ENCODE measurements around the gene ZNF692. TPM values are rescaled to one million over a fixed set of nuclear protein-coding genes. Genes with fewer than 3 reads are reported as not detected.

Gene ZNF692
- total RNA-seq, 1 experiment from 2014 or later, result 59.1 TPM

DNA sequence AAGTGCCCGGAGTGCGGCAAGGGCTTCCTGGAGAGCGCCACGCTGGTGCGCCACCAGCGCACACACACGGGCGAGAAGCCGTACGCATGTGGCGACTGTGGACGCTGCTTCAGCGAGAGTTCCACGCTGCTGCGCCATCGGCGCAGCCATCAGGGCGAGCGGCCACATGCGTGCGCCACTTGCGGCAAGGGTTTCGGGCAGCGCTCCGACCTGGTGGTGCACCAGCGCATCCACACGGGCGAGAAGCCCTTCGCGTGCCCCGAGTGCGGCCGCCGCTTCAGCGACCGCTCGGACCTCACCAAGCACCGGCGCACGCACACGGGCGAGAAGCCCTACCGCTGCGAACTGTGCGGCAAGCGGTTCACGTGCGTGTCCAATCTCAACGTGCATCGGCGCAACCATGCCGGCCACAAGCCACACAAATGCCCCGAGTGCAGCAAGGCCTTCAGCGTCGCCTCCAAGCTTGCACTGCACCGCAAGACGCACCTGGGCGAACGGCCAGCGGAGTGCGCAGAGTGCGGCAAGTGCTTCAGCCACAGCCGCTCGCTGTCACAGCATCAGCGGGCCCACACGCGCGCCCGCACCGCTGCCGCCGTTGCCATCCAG lies 10.8 kb downstream of the ZNF692 start:
- no peaks in the 10 kb centered on the region for H3K27me3 Mint-ChIP-seq (ENCODE audit: low read depth)
- DNase-seq (ENCODE audit: low spot score), result no peak
- no peak overlapping the region for H3K27ac Mint-ChIP-seq
- no peak overlapping the region for H3K4me3 Mint-ChIP-seq
- ATAC-seq, result no peak; the same call in 1 of the 2 replicates
- no peaks in the 10 kb centered on the region for H3K4me1 Mint-ChIP-seq
- H3K36me3 Mint-ChIP-seq, result peaks cover 25% of the 10 kb centered on the region
- CTCF ChIA-PET, result interaction anchor here (0.6 to 2.4 kb wide), 2 partner anchors 10 to 36 kb away, joined by 3 to 9 read pairs; partner anchors contain the start of gene ZNF692
- TF ChIP-seq, protein P1, sequence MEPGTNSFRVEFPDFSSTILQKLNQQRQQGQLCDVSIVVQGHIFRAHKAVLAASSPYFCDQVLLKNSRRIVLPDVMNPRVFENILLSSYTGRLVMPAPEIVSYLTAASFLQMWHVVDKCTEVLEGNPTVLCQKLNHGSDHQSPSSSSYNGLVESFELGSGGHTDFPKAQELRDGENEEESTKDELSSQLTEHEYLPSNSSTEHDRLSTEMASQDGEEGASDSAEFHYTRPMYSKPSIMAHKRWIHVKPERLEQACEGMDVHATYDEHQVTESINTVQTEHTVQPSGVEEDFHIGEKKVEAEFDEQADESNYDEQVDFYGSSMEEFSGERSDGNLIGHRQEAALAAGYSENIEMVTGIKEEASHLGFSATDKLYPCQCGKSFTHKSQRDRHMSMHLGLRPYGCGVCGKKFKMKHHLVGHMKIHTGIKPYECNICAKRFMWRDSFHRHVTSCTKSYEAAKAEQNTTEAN (CRISPR knock-in tag; IDR thresholded peaks at IDR 0.05), result no peak
- TF ChIP-seq KAT7 (CRISPR knock-in tag; IDR thresholded peaks at IDR 0.05; ENCODE audit: borderline replicate concordance) (no peak), ZNF396 (CRISPR knock-in tag; IDR thresholded peaks at IDR 0.05; ENCODE audit: borderline replicate concordance) (no peak), SMAD4 (CRISPR knock-in tag; IDR thresholded peaks at IDR 0.05) (no peak), MYBL2 (CRISPR knock-in tag; IDR thresholded peaks at IDR 0.05) (no peak), GTF2I (CRISPR knock-in tag; conservative IDR thresholded peaks at IDR 0.05) (no peak), GRHL2 (CRISPR knock-in tag; IDR thresholded peaks at IDR 0.05; ENCODE audit: insufficient replicate concordance, severe bottlenecking) (no peak), ZNF232 (CRISPR knock-in tag; IDR thresholded peaks at IDR 0.05) (no peak)
- TF ChIP-seq, protein P2, sequence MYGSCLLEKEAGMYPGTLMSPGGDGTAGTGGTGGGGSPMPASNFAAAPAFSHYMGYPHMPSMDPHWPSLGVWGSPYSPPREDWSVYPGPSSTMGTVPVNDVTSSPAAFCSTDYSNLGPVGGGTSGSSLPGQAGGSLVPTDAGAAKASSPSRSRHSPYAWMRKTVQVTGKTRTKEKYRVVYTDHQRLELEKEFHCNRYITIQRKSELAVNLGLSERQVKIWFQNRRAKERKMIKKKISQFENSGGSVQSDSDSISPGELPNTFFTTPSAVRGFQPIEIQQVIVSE (CRISPR knock-in tag; IDR thresholded peaks at IDR 0.05; ENCODE audit: borderline replicate concordance), result no peak
- TF ChIP-seq, protein P3, sequence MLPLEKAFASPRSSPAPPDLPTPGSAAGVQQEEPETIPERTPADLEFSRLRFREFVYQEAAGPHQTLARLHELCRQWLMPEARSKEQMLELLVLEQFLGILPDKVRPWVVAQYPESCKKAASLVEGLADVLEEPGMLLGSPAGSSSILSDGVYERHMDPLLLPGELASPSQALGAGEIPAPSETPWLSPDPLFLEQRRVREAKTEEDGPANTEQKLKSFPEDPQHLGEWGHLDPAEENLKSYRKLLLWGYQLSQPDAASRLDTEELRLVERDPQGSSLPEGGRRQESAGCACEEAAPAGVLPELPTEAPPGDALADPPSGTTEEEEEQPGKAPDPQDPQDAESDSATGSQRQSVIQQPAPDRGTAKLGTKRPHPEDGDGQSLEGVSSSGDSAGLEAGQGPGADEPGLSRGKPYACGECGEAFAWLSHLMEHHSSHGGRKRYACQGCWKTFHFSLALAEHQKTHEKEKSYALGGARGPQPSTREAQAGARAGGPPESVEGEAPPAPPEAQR (CRISPR knock-in tag; IDR thresholded peaks at IDR 0.05), result no peak
- TF ChIP-seq, protein P4, sequence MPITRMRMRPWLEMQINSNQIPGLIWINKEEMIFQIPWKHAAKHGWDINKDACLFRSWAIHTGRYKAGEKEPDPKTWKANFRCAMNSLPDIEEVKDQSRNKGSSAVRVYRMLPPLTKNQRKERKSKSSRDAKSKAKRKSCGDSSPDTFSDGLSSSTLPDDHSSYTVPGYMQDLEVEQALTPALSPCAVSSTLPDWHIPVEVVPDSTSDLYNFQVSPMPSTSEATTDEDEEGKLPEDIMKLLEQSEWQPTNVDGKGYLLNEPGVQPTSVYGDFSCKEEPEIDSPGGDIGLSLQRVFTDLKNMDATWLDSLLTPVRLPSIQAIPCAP (CRISPR knock-in tag; IDR thresholded peaks at IDR 0.05), result no peak
- POLR2A ChIA-PET, result no interaction called here
- H3K9me3 Mint-ChIP-seq, result no peaks in the 10 kb centered on the region

DNA sequence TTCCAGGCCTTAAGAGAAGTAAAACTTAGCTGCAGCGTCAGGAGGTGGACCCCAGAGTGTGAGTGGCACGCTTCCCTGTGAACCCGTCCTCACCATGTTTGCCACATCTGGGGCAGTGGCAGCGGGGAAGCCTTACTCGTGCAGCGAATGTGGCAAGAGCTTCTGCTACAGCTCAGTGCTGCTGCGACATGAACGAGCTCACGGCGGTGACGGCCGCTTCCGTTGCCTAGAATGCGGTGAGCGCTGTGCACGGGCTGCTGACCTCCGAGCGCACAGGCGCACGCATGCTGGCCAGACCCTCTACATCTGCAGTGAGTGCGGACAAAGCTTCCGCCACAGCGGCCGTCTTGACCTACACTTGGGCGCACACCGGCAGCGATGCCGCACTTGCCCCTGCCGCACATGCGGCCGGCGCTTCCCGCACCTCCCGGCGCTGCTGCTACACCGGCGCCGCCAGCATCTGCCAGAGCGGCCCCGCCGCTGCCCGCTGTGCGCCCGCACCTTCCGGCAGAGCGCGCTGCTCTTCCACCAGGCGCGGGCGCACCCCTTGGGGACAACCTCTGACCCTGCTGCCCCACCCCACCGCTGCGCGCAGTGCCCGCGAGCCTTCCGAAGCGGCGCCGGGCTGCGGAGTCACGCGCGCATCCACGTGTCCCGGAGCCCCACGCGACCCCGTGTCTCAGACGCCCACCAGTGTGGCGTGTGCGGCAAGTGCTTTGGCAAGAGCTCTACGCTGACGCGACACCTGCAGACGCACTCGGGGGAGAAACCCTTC lies 11.5 kb downstream of the ZNF692 start:
- no peak for DNase-seq (ENCODE audit: low spot score)
- ChIA-PET POLR2A (interaction anchor here (1.0 kb wide), 1 partner anchor 11 kb away, joined by 3 read pairs; no protein-coding TSS in a partner anchor), CTCF (interaction anchor here (0.6 to 2.4 kb wide), 2 partner anchors 11 to 36 kb away, joined by 3 to 9 read pairs; partner anchors contain the start of gene ZNF692)
- Mint-ChIP-seq H3K36me3 (peaks cover 25% of the 10 kb centered on the region), H3K27me3 (ENCODE audit: low read depth) (no peaks in the 10 kb centered on the region), H3K4me1 (no peaks in the 10 kb centered on the region), H3K27ac (no peak overlapping the region), H3K4me3 (no peak overlapping the region), H3K9me3 (no peaks in the 10 kb centered on the region)
- ATAC-seq, result no peak
- TF ChIP-seq, protein P5, sequence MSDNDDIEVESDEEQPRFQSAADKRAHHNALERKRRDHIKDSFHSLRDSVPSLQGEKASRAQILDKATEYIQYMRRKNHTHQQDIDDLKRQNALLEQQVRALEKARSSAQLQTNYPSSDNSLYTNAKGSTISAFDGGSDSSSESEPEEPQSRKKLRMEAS (CRISPR knock-in tag; IDR thresholded peaks at IDR 0.05), result no peak
- no peak for TF ChIP-seq ZNF121 (CRISPR knock-in tag; IDR thresholded peaks at IDR 0.05)
- TF ChIP-seq, protein P6, sequence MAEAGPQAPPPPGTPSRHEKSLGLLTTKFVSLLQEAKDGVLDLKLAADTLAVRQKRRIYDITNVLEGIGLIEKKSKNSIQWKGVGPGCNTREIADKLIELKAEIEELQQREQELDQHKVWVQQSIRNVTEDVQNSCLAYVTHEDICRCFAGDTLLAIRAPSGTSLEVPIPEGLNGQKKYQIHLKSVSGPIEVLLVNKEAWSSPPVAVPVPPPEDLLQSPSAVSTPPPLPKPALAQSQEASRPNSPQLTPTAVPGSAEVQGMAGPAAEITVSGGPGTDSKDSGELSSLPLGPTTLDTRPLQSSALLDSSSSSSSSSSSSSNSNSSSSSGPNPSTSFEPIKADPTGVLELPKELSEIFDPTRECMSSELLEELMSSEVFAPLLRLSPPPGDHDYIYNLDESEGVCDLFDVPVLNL (CRISPR knock-in tag; IDR thresholded peaks at IDR 0.05; ENCODE audit: borderline replicate concordance, low read depth), result no peak
- TF ChIP-seq NFATC4 (CRISPR knock-in tag; IDR thresholded peaks at IDR 0.05), result no peak
- TF ChIP-seq, protein P7, sequence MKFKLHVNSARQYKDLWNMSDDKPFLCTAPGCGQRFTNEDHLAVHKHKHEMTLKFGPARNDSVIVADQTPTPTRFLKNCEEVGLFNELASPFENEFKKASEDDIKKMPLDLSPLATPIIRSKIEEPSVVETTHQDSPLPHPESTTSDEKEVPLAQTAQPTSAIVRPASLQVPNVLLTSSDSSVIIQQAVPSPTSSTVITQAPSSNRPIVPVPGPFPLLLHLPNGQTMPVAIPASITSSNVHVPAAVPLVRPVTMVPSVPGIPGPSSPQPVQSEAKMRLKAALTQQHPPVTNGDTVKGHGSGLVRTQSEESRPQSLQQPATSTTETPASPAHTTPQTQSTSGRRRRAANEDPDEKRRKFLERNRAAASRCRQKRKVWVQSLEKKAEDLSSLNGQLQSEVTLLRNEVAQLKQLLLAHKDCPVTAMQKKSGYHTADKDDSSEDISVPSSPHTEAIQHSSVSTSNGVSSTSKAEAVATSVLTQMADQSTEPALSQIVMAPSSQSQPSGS (CRISPR knock-in tag; IDR thresholded peaks at IDR 0.05; ENCODE audit: borderline replicate concordance, low read depth), result no peak
- no peak for TF ChIP-seq JAZF1 (CRISPR knock-in tag; IDR thresholded peaks at IDR 0.05)
- TF ChIP-seq FOXK1 (CRISPR knock-in tag; IDR thresholded peaks at IDR 0.05), result no peak
- TF ChIP-seq EMX1 (CRISPR knock-in tag; IDR thresholded peaks at IDR 0.05), result no peak
- TF ChIP-seq, protein P8, sequence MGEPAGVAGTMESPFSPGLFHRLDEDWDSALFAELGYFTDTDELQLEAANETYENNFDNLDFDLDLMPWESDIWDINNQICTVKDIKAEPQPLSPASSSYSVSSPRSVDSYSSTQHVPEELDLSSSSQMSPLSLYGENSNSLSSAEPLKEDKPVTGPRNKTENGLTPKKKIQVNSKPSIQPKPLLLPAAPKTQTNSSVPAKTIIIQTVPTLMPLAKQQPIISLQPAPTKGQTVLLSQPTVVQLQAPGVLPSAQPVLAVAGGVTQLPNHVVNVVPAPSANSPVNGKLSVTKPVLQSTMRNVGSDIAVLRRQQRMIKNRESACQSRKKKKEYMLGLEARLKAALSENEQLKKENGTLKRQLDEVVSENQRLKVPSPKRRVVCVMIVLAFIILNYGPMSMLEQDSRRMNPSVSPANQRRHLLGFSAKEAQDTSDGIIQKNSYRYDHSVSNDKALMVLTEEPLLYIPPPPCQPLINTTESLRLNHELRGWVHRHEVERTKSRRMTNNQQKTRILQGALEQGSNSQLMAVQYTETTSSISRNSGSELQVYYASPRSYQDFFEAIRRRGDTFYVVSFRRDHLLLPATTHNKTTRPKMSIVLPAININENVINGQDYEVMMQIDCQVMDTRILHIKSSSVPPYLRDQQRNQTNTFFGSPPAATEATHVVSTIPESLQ (CRISPR knock-in tag; IDR thresholded peaks at IDR 0.05), result no peak
- TF ChIP-seq, protein P9, sequence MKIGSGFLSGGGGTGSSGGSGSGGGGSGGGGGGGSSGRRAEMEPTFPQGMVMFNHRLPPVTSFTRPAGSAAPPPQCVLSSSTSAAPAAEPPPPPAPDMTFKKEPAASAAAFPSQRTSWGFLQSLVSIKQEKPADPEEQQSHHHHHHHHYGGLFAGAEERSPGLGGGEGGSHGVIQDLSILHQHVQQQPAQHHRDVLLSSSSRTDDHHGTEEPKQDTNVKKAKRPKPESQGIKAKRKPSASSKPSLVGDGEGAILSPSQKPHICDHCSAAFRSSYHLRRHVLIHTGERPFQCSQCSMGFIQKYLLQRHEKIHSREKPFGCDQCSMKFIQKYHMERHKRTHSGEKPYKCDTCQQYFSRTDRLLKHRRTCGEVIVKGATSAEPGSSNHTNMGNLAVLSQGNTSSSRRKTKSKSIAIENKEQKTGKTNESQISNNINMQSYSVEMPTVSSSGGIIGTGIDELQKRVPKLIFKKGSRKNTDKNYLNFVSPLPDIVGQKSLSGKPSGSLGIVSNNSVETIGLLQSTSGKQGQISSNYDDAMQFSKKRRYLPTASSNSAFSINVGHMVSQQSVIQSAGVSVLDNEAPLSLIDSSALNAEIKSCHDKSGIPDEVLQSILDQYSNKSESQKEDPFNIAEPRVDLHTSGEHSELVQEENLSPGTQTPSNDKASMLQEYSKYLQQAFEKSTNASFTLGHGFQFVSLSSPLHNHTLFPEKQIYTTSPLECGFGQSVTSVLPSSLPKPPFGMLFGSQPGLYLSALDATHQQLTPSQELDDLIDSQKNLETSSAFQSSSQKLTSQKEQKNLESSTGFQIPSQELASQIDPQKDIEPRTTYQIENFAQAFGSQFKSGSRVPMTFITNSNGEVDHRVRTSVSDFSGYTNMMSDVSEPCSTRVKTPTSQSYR (CRISPR knock-in tag; IDR thresholded peaks at IDR 0.05), result no peak
